ENCODE measurements around the gene IGFBP2. TPM values are rescaled to one million over a fixed set of nuclear protein-coding genes. Genes with fewer than 3 reads are reported as not detected.

Gene IGFBP2
- total RNA-seq, 1 donor from 2014 or later = 42.6 TPM

GRCh38 chr2:216636551-216637450 lies 3.6 kb downstream of the IGFBP2 start:
- DNase-seq (ENCODE audit: low read depth) = peak; percentile 58

- no peak for DNase-seq (ENCODE audit: low read depth)
Observed at GRCh38 chr2:216637472-216637871, 4.3 kb downstream of the IGFBP2 start.

- no peak for DNase-seq (ENCODE audit: low read depth)
Observed at GRCh38 chr2:216643986-216644659, 10.9 kb downstream of the IGFBP2 start.

DNA sequence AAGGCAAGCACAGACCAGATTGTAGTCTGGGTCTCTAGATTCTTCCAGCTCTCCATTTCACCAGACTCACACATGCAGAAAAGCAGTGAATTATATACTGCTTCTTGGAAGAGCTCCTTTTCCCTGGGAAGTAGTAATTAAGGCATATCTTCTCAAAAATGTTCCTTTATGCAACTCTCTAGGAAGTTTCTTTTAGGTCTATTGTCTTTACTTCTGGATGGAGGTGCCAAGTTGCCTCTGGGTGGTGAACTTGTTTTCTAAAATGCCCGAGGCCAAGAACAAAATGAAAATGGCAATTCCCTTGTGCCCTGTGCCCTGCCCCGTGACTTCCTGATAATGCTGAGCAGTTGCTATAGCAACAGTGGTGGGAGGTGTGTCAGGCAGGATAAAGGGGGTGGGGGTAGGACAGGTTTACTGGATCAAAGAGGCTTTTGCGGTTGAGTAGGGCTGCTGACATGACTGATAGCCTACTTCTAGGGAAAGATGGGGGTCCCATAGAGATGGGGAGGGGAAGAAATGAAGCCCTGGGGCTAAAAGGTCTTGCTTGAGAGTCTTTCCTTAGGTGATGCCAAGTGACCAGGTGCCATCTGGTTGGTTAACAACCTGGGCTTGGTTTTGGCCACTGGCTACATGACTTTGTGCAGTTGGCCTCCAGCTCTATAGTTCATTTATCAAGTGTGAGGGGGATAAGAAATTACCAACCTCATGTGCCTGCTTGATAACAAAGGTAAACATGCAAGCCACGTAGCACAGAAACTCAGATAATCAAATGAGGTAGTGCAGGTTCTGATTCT lies 11.8 kb downstream of the IGFBP2 start:
- no peak for DNase-seq (ENCODE audit: low read depth)

DNA sequence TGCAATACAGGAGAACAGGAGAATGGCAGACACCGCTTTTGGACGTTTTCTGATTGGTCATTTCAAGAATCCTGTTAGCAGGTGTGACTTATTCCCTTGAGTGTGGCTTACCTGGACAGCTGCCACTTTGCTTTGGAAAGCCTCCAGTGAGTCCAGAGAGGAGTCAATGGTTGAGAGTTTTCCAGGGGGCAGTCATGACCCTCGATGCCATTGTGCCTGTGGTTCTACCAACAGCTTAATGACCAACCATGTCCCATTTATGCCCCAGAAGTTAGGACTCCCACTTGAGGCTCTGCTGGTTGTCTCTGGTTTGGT lies 12.4 kb downstream of the IGFBP2 start:
- DNase-seq (ENCODE audit: low read depth) = no peak

DNA sequence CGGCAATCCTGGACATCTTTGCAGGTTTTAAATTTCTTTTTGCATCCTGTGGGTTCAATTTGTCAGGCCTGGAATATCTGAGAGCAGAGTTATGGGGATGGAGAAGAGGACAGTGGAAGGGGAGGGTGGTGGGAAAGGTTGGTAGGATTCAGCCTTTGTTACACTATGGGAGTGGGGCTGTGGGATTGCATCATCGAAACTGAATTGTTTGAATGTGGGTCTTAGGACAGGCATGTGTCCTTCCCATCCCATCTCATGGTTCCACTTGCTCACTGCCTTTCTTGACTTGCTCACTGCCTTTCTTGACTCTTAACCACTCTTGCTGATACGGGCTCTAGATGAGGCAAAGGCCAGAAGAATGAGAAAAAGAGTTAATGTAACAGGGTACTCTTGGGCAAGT lies 12.9 kb downstream of the IGFBP2 start:
- no peak for DNase-seq (ENCODE audit: low read depth)

- DNase-seq (ENCODE audit: low read depth) = peak; percentile 23
Observed at GRCh38 chr2:216648105-216648504, 14.9 kb downstream of the IGFBP2 start.

- DNase-seq (ENCODE audit: low read depth) = no peak
Observed at GRCh38 chr2:216649574-216649973, 16.4 kb downstream of the IGFBP2 start.

- DNase-seq (ENCODE audit: low read depth) = no peak
Observed at GRCh38 chr2:216650626-216651257, 17.5 kb downstream of the IGFBP2 start.

- no peak for DNase-seq (ENCODE audit: low read depth)
Observed at GRCh38 chr2:216651351-216651881, 18.2 kb downstream of the IGFBP2 start.

- peak; percentile 62 for DNase-seq (ENCODE audit: low read depth)
Observed at GRCh38 chr2:216652566-216652965, 19.3 kb downstream of the IGFBP2 start.

- DNase-seq (ENCODE audit: low read depth) = no peak
Observed at GRCh38 chr2:216653093-216653799, 20.0 kb downstream of the IGFBP2 start.

GRCh38 chr2:216653931-216654365 lies 20.7 kb downstream of the IGFBP2 start:
- DNase-seq (ENCODE audit: low read depth) = peak; percentile 54

- DNase-seq (ENCODE audit: low read depth) = no peak
Observed at GRCh38 chr2:216654528-216655052, 21.4 kb downstream of the IGFBP2 start.

DNA sequence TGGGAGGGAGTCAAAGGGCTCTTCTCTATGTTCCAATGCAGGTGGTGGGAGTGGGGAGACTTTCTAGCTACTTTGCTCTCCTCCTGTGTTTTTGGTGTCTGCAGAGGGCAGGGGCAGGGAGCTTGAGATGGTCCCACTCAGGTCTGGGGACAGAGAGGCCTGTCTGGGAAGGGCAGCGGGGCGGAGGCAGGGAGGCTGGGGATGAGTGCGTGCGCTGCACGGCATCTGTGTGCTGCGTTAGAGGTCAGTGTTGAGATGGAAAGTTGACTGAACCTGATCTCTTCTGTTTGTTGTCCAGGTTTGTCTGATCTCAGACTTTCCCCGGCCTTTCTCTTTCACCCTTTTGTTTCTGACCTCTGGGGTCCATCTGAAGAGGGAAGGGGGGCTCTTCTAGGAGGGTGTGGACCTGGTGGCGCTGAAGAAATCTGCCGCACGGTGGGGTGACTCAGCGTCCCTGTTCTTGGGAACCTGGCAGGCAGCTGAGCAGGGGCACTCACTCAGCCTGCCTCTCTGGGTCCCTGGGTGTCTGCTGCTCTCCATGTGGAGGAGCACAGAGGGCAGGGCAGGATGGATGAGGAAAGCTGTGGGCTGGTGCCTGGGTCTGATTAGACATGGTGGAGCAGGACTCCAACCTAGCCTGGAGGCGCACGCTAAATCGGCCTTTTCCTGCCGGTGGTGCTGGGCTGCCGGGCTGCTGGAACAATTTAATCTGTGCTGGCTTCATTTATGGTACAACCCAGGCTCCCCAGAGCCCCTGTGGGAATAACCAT lies 24.1 kb downstream of the IGFBP2 start:
- DNase-seq (ENCODE audit: low read depth) = no peak

GRCh38 chr2:216657980-216658379 lies 24.8 kb downstream of the IGFBP2 start:
- no peak for DNase-seq (ENCODE audit: low read depth)

DNA sequence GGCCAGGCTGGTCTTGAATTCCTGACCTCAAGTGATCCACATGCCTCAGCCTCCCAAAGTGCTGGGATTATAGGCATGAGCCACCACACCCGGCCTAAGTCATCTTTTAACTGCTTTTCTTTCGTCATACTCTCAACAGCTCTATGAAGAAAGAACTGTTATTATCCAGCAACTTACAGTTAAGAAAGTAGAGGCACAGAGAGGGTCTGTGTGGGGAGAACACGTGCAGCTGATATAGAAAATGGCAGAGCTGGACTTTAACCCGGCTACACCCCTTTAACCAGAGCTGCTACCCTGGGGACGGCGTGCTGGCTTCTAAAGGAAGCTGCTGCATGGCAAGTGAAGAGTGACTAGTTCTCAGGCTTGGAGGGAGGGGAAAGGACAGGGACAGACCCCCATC lies 25.5 kb downstream of the IGFBP2 start:
- no peak for DNase-seq (ENCODE audit: low read depth)

GRCh38 chr2:216659276-216659675 lies 26.1 kb downstream of the IGFBP2 start:
- no peak for DNase-seq (ENCODE audit: low read depth)

GRCh38 chr2:216660496-216660895 lies 27.3 kb downstream of the IGFBP2 start:
- no peak for DNase-seq (ENCODE audit: low read depth)

DNA sequence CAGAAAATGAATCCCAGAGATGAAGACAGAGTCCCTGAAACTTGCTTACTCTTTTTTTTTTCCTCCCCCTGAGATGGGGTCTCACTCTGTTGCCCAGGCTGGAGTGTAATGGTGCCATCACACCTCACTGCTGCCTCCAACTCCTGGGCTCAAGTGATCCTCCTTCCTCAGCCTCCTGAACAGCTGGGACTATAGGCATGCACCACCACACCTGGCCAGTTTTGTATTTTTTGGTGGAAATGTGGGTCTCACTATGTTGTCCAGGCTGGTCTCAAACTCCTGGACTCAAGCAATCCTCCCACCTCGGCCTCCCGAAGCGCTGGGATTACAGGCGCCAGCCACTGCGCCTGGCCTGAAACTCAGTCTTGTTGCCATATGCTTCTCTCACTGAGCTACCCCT lies 27.8 kb downstream of the IGFBP2 start:
- no peak for DNase-seq (ENCODE audit: low read depth)

Measured in renal cortical epithelial cell (primary cell).